ENCODE data around the gene NPR2.

GRCh38 chr9:35831040-35831439 is 39.6 kb downstream of the NPR2 start:
- TF ChIP-seq CBX2 (IDR thresholded peaks at IDR 0.05; ENCODE audit: borderline replicate concordance, low read depth): no peak
- TF ChIP-seq SREBF2 (IDR thresholded peaks at IDR 0.05): no peak

All from A549 (cell line).